Right kidney (tissue), 9 donors: Measurements from ENCODE around the gene SCAMP4.

Experiments
- DNase-seq: peaks from one replicate; pipeline ENCODE4 v3.0.0-alpha.2; 2016
- long read RNA-seq, 8 donors: transcript quantifications; one replicate each; lab custom pipeline, GENCODE V29; 2026

Gene SCAMP4, protein sequence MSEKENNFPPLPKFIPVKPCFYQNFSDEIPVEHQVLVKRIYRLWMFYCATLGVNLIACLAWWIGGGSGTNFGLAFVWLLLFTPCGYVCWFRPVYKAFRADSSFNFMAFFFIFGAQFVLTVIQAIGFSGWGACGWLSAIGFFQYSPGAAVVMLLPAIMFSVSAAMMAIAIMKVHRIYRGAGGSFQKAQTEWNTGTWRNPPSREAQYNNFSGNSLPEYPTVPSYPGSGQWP
- long read RNA-seq, donor 1, transcript SCAMP4-201 (7 exons, 2,684 nt): major isoform, 13 of 17 reads
- long read RNA-seq, donor 1, partial matches to known transcripts: 0 of 17 reads
- long read RNA-seq, donor 1, other reads (novel, unspliced or antisense): 0 of 17 reads
- long read RNA-seq, donor 2, transcript SCAMP4-201 (7 exons, 2,684 nt): major isoform, 10 of 48 reads
- long read RNA-seq, donor 2, partial matches to known transcripts: 37 of 48 reads
- long read RNA-seq, donor 2, other reads (novel, unspliced or antisense): 0 of 48 reads
- long read RNA-seq, donor 3, transcript SCAMP4-201 (7 exons, 2,684 nt): minor isoform, 5 of 15 reads
- long read RNA-seq, donor 3, transcript SCAMP4-207 (2 exons, 2,973 nt): major isoform, 7 of 15 reads
- long read RNA-seq, donor 3, partial matches to known transcripts: 0 of 15 reads
- long read RNA-seq, donor 3, other reads (novel, unspliced or antisense): 0 of 15 reads
- long read RNA-seq, donor 4, transcript SCAMP4-207 (2 exons, 2,973 nt): minor isoform, 15 of 34 reads
- long read RNA-seq, donor 4, transcript SCAMP4-201 (7 exons, 2,684 nt): major isoform, 17 of 34 reads
- long read RNA-seq, donor 4, partial matches to known transcripts: 0 of 34 reads
- long read RNA-seq, donor 4, other reads (novel, unspliced or antisense): 0 of 34 reads
- long read RNA-seq, donor 5, transcript SCAMP4-201 (7 exons, 2,684 nt): major isoform, 22 of 25 reads
- long read RNA-seq, donor 5, partial matches to known transcripts: 0 of 25 reads
- long read RNA-seq, donor 5, other reads (novel, unspliced or antisense): 0 of 25 reads
- long read RNA-seq, donor 6, transcript SCAMP4-207 (2 exons, 2,973 nt): minor isoform, 10 of 112 reads
- long read RNA-seq, donor 6, transcript SCAMP4-201 (7 exons, 2,684 nt): major isoform, 22 of 112 reads
- long read RNA-seq, donor 6, partial matches to known transcripts: 79 of 112 reads
- long read RNA-seq, donor 6, other reads (novel, unspliced or antisense): 0 of 112 reads
- long read RNA-seq, donor 7: 0 reads
- long read RNA-seq, donor 8, transcript SCAMP4-201 (7 exons, 2,684 nt): major isoform, 9 of 37 reads
- long read RNA-seq, donor 8, partial matches to known transcripts: 18 of 37 reads
- long read RNA-seq, donor 8, other reads (novel, unspliced or antisense): 0 of 37 reads

DNA sequence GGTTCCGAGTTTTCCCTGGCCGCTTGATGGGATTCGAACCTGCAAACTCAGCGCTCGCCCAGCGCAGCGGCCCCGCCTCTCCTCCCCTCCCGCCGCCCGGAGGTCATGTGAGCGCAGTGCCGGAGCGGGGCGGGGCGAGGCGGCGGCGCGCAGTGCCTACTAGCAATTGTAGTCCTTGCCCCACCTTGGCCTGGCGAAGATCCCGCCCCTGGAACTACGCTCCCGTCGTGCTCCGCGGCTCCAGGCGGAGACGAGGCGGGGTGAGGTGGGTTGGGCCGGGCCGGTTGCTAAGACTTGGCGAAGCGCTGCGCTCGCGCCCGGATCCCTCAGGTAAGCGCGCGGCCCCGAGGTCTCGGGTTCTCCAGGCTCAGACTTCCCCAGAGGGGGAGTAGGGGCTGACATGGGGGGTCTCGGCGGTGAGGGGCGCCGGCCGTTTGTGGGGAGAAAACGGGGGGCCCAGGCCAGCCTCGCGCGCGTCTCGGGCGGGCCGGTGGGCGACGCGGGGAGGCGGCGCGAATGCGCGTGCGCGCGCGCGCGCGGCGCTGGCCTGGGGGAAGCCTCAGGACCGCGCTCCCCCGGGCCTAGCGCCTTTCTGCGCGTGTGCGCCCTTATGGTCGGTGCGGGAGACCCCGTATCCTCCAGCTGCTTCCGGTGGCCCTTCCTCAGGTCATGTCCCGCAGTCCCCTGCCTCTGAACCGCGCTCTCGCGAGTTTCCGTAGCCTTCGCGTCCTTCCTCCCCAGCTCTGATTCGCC is at the start of gene SCAMP4, which contains the start of gene ADAT3:
Gene SCAMP4, plus strand, starts transcription at position 290 of the 753 bp plus-strand sequence. CDS start 9,621 bp downstream, outside the sequence.
Gene ADAT3, plus strand, starts transcription at position 290 of the 753 bp plus-strand sequence. CDS start 6,649 bp downstream, outside the sequence.
- peak; percentile 85 for DNase-seq

DNA sequence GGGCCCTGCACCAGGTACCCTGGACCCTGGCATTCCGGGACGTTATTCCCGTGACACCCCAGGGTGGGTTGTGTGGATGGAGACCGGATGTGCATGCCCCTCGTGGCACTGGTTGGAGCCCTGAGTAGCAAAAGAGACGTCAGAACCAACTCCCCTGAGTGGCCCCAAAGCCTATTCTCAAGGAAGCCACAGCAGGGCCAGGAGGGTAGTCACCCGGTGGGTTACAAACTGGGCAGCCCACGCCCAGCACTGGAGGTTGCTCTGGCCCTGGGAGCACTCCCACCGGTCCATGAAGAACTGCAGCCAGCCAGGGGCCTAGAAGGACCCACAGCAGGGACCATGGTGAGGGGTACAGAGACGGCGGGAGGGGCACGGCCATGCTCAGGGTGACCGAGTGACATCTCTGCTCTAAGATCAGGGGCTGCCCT is 49.4 kb upstream of the SCAMP4 start:
- DNase-seq: peak; percentile 38

DNA sequence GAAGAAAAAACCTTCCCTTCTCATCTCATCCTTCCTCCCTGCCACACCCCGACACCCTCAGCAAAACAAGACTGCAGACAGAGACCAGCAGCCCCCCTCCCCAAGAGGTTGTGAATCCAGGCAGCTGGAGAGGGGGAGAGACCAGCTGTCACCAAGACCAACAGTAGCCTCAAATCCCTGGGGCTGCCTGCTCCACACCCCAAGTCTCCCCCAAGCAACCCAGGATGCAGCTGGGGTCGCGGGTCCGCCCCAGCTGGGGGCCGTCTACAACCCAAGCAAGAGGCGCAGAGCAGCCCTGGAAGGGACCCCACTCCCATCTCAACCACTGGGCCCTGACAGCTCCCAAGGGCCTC is 48.9 kb upstream of the SCAMP4 start:
- DNase-seq: peak; percentile 60

DNA sequence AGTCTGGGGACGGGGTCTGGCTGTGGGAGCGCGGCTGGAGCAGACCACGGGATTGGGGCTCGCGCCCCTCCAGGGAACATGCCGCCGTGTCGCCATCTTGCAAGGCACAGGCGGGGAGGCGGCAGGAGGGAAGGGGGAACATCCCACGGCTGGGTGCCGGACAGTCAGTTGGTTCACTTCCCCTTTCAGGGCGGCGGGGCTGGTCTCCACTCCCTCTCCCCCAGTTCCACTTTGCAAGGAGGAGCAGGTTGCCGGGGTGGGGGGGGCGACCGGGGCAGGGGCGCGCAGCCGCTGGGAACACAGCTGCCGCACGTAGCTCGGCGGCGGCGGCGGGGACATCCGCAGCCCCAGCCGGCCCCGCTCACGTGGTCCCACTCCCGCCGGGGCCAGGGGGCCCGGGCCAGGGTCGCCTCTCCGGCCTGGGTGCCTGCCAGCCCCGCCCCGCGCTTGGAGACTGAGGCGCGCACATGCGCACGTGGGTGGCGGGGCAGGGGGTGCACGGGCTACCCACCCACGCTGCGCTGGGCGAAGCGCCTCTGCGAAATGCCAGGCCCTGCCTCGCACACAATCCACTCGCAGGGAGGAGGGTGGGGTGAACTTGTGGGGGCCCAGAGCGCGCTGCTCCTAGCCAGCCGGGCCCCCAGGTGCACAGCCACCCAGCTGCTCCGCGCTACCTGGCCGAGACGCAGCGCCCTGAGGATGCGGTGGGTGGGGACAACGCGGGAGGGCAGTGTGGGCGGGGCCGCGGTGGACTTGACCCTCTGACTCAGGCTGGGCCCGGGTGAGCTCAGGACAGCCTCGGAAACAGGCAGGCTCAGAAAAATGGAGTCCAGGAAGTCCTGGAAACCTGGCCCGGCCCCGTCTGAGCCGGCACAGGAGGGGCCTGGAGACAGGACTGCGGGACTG is 48.2 kb upstream of the SCAMP4 start:
- peak; percentile 78 for DNase-seq

DNA sequence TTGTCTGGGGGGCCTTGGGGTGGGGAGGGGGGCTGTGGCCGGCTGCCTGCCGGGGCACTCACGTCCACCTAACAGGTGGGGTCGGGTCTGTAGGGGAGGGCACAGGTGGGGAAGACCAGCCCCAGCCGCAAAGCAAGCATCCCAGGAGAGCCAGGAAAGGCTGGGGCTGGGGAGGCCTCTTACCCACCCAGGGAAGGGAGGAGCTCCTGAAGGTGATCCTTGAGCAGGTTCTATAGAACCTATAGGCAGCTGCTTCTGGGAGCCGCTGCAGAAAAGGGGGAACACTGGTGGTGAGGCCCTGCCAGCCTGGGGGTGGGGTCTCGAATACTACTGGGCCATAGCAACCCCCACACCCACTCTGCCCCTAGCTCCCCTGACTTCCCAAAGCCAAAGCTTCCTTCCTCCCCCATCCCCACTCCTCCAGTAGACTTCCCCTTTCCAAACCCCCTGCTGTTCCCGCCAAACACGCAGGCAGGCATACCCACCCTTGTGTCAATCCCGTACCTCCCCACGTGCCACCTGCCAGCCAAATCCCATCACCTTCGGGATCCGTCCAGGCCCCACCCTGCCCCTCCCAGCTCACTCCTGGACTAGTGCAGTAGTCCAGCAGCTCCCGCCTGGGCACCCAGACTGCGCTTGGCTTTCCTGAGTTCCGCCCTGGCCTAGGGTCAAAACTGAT is 47.4 kb upstream of the SCAMP4 start:
- no peak for DNase-seq

DNA sequence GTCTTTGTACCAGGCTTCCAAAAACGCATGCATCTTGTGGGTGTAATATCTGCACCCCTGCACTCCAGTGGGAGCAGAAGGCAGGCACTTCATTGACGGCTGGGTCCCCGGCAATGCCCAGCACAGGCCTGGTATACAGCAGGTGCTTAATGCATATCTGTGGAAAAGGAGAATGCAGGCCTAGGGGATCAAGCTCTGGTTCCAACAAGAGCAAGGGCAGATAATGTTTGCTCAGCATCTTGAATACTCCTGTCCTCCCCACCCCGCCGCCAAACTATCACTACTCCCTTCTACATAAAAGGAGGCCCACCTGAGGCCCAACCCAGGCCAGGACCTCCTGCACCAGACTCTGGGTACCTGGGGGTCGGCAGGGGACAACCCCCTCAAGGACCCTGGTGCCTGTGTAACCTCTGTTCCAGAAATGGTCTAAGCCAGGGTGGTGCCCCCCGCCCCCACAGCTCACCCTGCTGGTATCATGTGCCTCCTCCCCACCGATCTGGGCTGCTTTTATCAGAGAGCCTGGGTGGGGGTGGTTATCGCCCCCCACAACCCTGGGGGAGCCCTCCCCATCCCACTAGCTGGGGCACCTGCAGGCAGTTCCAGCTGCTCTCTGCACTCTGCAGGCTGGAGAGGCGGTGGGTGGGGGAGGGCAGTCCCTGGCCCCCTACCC is 46.7 kb upstream of the SCAMP4 start:
- DNase-seq: no peak

DNA sequence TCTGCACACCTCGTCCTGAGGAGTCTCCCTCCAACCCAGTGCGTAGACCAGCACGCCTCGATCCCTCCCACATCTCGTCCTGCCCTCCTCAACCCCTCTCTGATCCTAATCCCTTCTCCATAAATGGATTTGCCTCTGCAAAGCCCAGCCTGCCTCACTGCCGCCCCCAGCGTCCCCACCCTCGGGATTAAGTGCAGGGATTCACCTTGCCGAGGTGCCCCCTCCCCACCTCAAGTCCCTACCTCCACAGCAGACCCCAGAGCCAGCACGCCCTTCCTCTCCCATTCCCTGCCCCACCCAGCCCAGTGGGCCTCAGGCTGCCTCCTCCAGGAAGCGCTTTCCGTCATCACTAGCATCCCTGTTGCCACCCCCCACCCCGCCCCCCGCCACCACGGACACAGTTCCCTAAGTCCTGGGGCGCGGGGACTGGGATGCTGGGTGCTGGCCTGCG is 45.8 kb upstream of the SCAMP4 start:
- no peak for DNase-seq

DNA sequence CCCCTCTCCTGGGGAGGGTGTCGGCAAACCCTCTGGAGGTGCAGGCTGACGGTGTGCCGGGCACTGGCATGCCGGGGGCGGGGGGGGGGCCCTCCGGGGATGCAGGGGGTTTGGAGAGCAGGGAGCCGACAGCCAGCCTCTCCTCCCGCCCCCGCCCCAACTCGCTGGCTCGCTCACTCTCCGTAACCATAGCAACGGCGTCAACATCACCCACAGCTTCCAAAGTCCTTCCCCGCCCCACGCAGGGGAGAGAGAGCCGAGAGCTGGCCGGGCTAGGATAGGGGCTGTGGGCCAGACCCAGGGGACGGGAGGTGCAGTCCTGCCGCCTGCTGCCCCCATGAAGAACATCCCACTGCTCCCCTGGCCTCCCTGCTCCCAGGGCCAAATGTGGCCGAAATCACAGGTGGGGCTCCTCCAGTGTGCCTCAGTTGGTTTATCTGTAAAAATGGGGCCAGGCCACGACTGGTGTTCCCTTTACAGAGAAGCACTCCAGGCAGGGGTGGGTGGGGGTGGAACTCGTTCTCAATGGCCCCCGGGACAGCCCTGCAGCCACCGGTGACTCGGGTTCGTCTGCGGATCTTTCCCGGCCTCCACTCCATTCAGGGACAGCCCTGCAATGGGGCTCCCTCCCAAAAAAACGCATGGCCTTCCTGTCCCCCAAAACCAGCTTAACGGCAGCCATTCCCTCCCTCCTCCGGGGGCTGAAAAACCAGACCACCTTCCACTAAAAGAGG is 45.0 kb upstream of the SCAMP4 start:
- peak; percentile 51 for DNase-seq

DNA sequence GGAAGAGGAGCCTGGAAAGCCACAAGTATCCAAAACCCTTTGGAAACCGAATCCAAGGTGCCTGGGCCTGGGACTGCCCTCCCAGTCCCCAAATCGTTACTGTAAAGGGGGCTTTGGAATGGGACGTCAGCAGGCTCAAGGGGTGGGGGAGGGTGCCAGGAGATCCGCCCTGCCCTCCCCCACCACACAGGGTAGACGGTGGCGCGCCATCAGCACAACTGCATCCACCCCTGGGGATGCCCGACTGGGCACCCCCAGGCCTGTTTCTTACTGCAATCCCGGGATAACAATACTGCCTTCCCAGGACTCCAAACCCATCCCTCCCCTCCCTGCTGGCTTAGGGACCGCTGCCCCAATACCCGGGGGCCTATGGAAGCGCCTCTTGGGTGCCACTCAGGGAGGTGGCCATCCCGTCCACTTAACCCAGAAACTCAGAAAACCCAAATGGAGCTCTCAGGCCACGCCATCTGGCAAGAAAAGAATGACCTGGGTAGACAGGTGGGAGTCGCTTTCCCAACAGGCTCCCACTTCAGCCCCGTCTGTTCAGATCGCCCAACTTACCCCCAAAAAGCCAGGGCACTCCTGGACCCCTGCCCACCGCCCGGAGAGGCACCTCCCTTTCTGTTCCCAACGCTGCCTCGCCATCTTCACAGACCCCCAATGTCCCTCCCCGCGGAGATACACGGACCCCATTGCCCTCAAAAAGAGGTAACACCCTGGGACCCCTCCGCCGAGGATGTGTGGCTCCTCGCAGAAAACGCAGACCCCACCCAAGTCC is 44.2 kb upstream of the SCAMP4 start:
- peak; percentile 31 for DNase-seq

DNA sequence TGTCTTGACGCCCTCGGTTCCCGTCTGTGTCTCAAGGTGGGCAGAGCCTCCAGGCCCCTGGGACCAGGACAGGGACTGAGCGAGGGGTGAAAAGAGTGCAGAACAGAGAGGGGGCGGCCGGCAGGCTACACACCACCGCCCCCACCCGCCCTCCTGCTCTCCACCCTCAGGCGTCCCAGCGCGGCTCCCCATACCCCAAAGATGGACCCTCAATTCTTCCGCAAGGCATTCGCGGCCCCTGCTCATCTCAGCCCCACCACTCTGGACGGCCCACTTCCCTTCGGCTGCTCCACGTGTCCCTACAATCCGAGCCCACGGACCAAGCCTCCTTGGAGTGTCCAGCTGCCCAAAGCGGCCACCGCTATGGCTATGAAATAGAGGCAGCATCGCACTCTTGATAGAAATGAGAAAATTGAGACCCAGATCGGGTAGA is 43.6 kb upstream of the SCAMP4 start:
- DNase-seq: peak; percentile 57

DNA sequence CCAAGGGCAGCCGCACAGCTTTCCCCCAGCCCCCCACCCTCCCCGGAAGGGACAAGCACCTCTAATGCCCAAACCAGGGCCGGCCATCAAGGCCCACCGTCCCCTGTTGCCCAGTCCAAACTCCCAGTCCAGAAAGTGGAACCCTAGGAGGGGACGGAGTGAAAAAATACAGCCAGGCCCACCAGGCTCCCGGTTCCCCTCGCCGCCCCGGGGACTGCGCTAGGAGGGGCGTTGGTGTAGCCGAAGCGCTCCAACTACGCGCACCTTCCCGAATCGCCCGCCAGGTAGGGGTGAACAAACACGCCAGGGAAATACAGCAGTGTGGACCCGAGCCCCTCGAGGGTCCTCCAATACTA is 43.2 kb upstream of the SCAMP4 start:
- peak; percentile 49 for DNase-seq

DNA sequence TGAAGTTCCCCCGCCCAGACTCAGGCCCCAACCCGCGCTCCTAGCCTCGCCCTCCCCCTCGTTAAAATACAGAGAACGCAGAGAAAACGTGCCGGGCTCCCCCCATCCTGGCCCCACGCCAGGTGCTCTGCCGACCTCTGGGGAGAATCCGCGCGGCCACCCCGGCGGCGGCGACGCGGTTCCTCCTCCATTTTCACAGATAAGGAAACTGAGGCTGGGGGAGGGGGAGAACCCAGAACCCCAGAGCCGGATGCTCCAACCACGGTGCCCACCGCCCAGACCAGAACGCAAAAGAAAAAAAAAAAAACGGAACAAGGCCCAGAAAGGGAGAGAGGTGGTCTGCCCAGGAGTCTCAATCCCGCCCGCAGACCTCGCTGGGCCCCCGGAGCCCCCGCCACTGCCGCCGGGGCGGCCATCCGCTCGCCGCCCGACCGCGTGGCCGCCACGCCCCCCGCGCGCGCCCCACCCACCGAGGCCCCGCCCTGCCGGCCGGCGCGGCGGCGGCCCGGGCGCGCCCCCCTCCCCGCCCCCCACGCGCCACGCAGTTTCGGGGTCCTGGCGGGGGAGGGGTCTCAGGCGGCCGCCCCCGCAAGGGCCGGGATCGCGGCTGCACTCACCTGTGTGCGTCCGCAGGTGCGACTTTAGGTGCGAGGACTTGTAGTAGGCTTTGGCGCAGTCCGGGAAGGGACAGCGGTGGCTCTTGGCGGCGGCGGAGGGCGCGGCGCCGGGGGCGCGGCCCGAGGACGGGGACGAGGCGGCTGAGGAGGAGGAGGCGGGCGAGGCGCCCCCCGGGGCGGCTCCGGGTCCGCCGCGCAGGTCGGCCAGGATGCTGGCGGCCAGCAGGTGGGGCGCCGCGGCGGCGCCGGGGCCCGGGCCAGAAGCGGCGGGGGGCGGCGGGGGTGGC is 42.5 kb upstream of the SCAMP4 start:
- peak; percentile 62 for DNase-seq

DNA sequence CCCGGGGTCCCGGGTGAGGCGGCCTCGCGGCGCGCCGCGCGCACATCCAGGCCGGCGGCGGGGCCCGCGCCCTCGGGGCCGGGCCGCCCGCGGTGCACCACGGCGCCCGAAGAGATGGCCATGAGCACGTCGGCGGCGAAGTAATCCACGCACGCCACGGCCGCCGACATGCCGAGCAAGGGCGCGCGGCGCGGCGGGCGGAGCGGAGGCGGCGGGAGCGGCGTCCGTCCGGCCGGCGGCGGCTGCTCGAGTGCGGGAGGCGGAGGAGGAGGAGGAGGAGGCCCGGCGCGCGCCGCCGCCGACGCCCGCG is 41.9 kb upstream of the SCAMP4 start, which contains the start of gene KLF16:
Gene KLF16, minus strand, starts transcription at position 252 of the 310 bp plus-strand sequence. Its CDS starts 82 bp downstream, at position 170.
- no peak for DNase-seq

DNA sequence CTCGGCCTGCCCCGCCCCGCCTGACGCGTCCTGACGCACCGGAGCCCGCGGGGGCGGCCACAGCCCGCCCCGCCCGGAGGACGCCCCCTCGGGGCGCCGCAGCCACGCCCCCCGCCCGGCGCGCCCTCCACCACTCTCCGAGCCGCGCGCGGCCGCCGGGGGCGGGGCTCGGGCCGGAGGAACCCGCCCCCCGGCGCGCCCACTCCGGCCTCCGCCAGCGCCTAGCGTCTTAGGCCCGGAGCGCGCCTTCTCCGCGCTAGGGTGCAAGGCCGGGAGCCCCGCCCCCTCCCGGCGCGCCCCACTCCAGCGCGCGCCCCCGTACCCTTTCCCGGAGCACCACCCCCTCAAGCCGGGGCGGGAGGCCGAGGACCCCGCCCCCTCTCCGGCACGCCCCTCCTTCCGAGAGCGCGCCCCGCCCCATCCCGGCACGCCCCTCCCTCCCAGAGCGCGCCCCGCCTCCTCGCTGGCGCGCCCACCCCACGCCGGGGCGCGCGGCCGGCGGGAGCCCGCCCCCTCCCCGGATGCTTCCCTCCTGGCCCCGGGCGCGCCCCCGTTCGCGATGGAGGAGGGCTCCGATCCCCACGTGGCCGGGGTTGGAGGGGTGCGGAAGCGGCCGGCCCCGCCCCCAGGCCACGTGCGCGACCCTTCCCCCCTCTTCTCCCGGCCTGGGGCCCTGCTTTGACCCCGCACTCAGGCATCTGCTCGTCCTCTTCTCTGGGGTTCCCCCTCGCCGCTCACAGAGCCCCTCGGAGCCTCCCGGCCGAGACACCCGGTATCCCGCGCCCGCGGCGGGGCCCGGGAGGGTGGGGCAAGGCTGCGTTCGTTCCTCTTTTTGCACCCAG is 41.3 kb upstream of the SCAMP4 start:
- peak; percentile 84 for DNase-seq

DNA sequence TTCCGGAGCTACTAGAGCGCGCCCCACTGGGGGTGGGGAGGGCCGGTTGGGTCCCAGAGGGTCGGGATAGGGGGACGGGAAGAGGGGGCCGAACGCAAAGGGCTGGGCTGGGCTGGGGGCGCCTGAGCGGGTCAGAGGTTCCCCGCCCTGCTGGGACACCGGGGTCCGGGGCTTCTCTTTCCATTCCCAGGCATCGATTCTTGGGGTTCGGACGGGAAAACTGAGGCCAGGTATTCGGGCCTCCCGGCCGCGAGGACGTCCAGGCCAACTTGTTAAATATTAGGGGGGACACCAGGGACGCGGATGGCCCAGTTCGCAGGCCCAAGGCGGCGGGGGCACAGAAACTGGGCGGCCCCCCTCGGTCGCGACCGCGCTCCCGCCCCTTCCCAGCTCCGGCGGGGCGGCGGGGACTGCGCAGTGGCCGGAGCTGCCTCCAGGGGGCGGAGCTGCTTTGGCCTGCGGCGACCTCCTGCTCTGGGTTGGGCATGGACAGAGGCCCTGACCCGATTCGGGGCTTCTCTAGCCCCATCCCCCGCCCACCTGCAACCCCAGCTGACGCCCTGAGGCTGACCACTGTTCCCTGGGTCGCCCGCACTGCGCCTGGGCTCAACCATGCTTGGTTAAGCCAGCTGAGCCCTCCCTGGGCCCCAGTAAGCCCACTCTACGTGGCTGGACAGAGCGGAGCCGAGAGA is 40.6 kb upstream of the SCAMP4 start:
- DNase-seq: peak; percentile 82
